Pancreas (tissue), 10 donors: ENCODE results near the gene ADAT3. TPM values are rescaled to one million over a fixed set of nuclear protein-coding genes. Genes with fewer than 3 reads are reported as not detected.
A peak's percentile ranks its signal among the peaks of the same experiment; 100 is the strongest.

Source experiments
- ATAC-seq, 4 donors: fragments of 200-7000 bp; cut with Tn5 transposase; one replicate each; pipeline versions ENCODE4 v1.8.0 to v1.9.1; 2020; ENCODE audit warnings: mild to moderate bottlenecking in 4 of 4, moderate library complexity in 4 of 4
- DNase-seq, 6 donors: peaks; one replicate each; pipeline ENCODE4 v3.0.0-alpha.2; 2020
- FAIRE-seq: peaks from 2 replicates; lab custom pipeline; 2012; peaks lifted over from hg19 to GRCh38; lab: Jason Lieb, UNC
- H3K27ac ChIP-seq, 4 donors: fragments of 200-600 bp; sonication (generic); 1 replicate in 3 of 4; 2 replicates in 1 of 4; pipeline versions ENCODE4 v1.5.0 to v1.8.0; 2020
- H3K27me3 ChIP-seq, 4 donors: fragments of 200-600 bp; one replicate each; pipeline ENCODE4 v1.8.0; 2021
- H3K36me3 ChIP-seq, 3 donors: fragments of 200-600 bp; sonication (generic) in 1 of 3; one replicate each; pipeline versions ENCODE4 v1.5.0 to v1.8.0; 2020 to 2021
- H3K4me1 ChIP-seq, 3 donors: fragments of 200-600 bp; one replicate each; pipeline ENCODE4 v1.8.0; 2021
- H3K4me3 ChIP-seq, 4 donors: fragments of 200-600 bp; sonication (generic) in 2 of 4; one replicate each; pipeline versions ENCODE4 v1.5.0 to v1.8.0; 2020 to 2021
- H3K9me3 ChIP-seq, 4 donors: fragments of 200-600 bp; one replicate each; pipeline ENCODE4 v1.8.0; 2021
- CTCF ChIP-seq, 4 donors: fragments of 200-600 bp; sonication (generic) in 3 of 4; IDR thresholded peaks; one replicate each; pipeline versions ENCODE4 v1.5.0 to v1.8.0; 2021; ENCODE audit warnings: antibody characterized with exemption in 4 of 4
- WGBS, 2 donors: extraction: QIAGEN DNeasy Blood & Tissue Kit; methylation state at CpG; one replicate each; pipeline ENCODE4 v1.1.7; 2013; 5-methylcytosine and 5-hydroxymethylcytosine counted together
- intact Hi-C, 3 donors: fragments of 100-400 bp; cut with DNase I; formaldehyde crosslinking; loops; one replicate each; pipeline versions ENCODE4 v1.11.1 to v1.14.2; 2022
- polyA plus RNA-seq, 2 donors: library from polyadenylated mRNA; stranded (reverse); fragments of 200-250 nt; gene quantifications; one replicate each; pipeline ENCODE4 v1.2.3, GENCODE V29; 2013
- total RNA-seq, 6 donors: library from RNA; stranded (reverse); fragmentation: NEBNext Ultra II Directional in 4 of 6; extraction: Animal tissue kit (Norgen Biotek cat#: 25700) in 4 of 6; gene quantifications; one replicate each; pipeline versions ENCODE4 v1.2.1 to v1.2.4, GENCODE V29; 2021 to 2023
- donor health status: healthy with polysubstance abuse.
- donor health status: DM: no; HTN: no; CAD: no; lungs with moderate emphysema.
- donor health status: DM: no; HTN: no; CAD: no.
- donor health status: control.
- donor health status: control.
- donor health status: Bipolar disorder and iron deficiency.
- donor health status: DM: yes; HTN: yes; CAD: no.
- donor health status: DM: no; HTN: no; CAD: no.
- donor health status: DM: no; HTN: no; CAD: no.
- donor health status: DM: yes; HTN: yes; CAD: no.

Gene ADAT3
- total and polyA plus RNA-seq, 8 donors, result 2.0 to 10.1 (median 5.0) TPM

- WGBS, 2 donors, result 91% methylated on average over 8 of the region's 8 CpGs
- Histone ChIP-seq H3K36me3 (no peaks in the 10 kb centered on the region), H3K4me3 (no peak overlapping the region), H3K4me1 (peaks cover 6 to 9% (median 7%) of the 10 kb centered on the region in 3 donors), H3K27ac (no peak overlapping the region), H3K9me3 (no peaks in the 10 kb centered on the region), H3K27me3 (no peaks in the 10 kb centered on the region)
- intact Hi-C loops, result no loop called here
- no peak for TF ChIP-seq CTCF (IDR thresholded peaks at IDR 0.05)
- DNase-seq (no peak), FAIRE-seq (no peak), ATAC-seq (no peak)
Observed at GRCh38 chr19:1866693-1867348, 38.4 kb upstream of the ADAT3 start.

GRCh38 chr19:1867349-1867724, 37.9 kb upstream of the ADAT3 start:
- Histone ChIP-seq H3K4me3 (no peak overlapping the region), H3K9me3 (no peaks in the 10 kb centered on the region), H3K36me3 (no peaks in the 10 kb centered on the region), H3K4me1 (peaks cover 6 to 9% (median 7%) of the 10 kb centered on the region in 3 donors), H3K27ac (no peak overlapping the region), H3K27me3 (no peaks in the 10 kb centered on the region)
- TF ChIP-seq CTCF (IDR thresholded peaks at IDR 0.05), result no peak
- DNase-seq, result no peak
- 90 to 93% methylated on average over 9 of the region's 9 CpGs for WGBS, 2 donors
- no peak for ATAC-seq
- FAIRE-seq, result no peak
- intact Hi-C loops, result no loop called here

- 89 to 91% methylated on average over 7 of the region's 7 CpGs for WGBS, 2 donors
- no peak for TF ChIP-seq CTCF (IDR thresholded peaks at IDR 0.05)
Observed at GRCh38 chr19:1868971-1869370, 36.2 kb upstream of the ADAT3 start.

GRCh38 chr19:1871140-1871597, 34.0 kb upstream of the ADAT3 start:
- peak in 1 of 6 donors; percentile 54 for DNase-seq
- H3K36me3 ChIP-seq, result no peaks in the 10 kb centered on the region
- intact Hi-C loops, result loop anchor here in 1 of 3 donors (2.0 kb wide), 1 partner anchor 56 kb away; no protein-coding TSS in a partner anchor
- no peaks in the 10 kb centered on the region for H3K9me3 ChIP-seq
- no peak for ATAC-seq
- no peak for FAIRE-seq
- H3K4me3 ChIP-seq, result no peak overlapping the region
- no peaks in the 10 kb centered on the region for H3K27me3 ChIP-seq
- WGBS, 2 donors, result 36 to 37% methylated on average over 15 of the region's 15 CpGs
- TF ChIP-seq CTCF (IDR thresholded peaks at IDR 0.05), result no peak
- H3K4me1 ChIP-seq, result peaks cover 19 to 26% (median 22%) of the 10 kb centered on the region in 3 donors
- no peak overlapping the region for H3K27ac ChIP-seq

More at GRCh38 chr19:1868971-1869370, 36.2 kb upstream of the ADAT3 start:
- Histone ChIP-seq H3K27me3 (no peaks in the 10 kb centered on the region), H3K4me1 (peaks cover 19 to 22% (median 19%) of the 10 kb centered on the region in 3 donors), H3K36me3 (no peaks in the 10 kb centered on the region), H3K4me3 (no peak overlapping the region), H3K9me3 (no peaks in the 10 kb centered on the region), H3K27ac (no peak overlapping the region)
- no peak for FAIRE-seq
- no peak for DNase-seq
- ATAC-seq, result no peak
- intact Hi-C loops, result no loop called here

- TF ChIP-seq CTCF (IDR thresholded peaks at IDR 0.05), result no peak
- FAIRE-seq (no peak), ATAC-seq (no peak), DNase-seq (peak in 1 of 6 donors; percentile 74)
- WGBS, 2 donors, result 66 to 69% methylated on average over 13 of the region's 13 CpGs
- Histone ChIP-seq H3K9me3 (no peaks in the 10 kb centered on the region), H3K4me3 (no peak overlapping the region), H3K36me3 (no peaks in the 10 kb centered on the region), H3K27ac (no peak overlapping the region), H3K27me3 (no peaks in the 10 kb centered on the region), H3K4me1 (peaks cover 19 to 31% (median 22%) of the 10 kb centered on the region in 3 donors)
- intact Hi-C loops, result loop anchor here in 1 of 3 donors (2.0 kb wide), 1 partner anchor 55 kb away; no protein-coding TSS in a partner anchor
Observed at GRCh38 chr19:1871630-1872029, 33.6 kb upstream of the ADAT3 start.
